ENCODE data around the gene PDE6A. TPM values are rescaled to one million over a fixed set of nuclear protein-coding genes. Genes with fewer than 3 reads are reported as not detected.

Gene PDE6A
- polyA plus RNA-seq, 3 donors: 0.01 TPM; not detected in 2

DNA sequence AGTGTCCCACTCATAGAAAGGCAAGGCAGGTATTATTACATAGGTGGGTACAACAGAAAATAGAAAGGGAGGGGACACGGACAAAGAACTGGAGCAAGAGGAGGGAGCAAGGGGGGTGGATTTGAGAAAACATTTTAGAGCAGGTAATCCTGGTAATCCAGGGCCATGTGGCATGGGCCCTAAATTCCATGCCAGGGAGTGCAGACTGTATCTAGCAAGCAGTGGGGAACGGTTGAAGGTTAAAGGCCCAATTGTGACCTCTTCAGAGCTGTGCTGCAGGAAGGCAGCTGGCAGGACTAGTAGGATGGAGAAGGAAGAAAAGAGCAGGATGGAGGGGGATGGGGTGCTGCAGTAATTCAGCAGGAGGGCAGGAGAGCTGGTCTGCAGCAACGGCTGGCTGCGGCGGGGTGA is 75.2 kb downstream of the PDE6A start:
- H3K9me3 ChIP-seq (replicated peaks in 1 of 2; ENCODE audit: control insufficient read depth in 1 of 2, insufficient read depth in 1 of 2, low read length in 2 of 2): no peaks in the 10 kb centered on the region
- H3K79me2 ChIP-seq (ENCODE audit: insufficient read depth, low read length): no peaks in the 10 kb centered on the region
- H3K27me3 ChIP-seq (ENCODE audit: control insufficient read depth in 2 of 2, insufficient read depth in 2 of 2, low read length in 2 of 2): no peaks in the 10 kb centered on the region
- DNase-seq: no peak
- intact Hi-C loops (cut with micrococcal nuclease): no loop called here
- H3K4me3 ChIP-seq (replicated peaks in 1 of 3; ENCODE audit: low read depth in 2 of 3, low read length in 3 of 3): no peak overlapping the region
- peaks cover 0 to 5% of the 10 kb centered on the region in 2 donors for H3K36me3 Mint-ChIP-seq
- H2AFZ ChIP-seq (ENCODE audit: insufficient read depth, low read depth, low read length, poor library complexity, severe bottlenecking): no peak overlapping the region
- no peak overlapping the region for H3K27ac ChIP-seq (ENCODE audit: low read depth in 1 of 2, low read length in 2 of 2)
- H3K4me1 ChIP-seq (ENCODE audit: control insufficient read depth in 1 of 2, insufficient read depth in 2 of 2, low read length in 2 of 2): peaks cover 3 to 6% of the 10 kb centered on the region in 2 donors
- H3K4me3 Mint-ChIP-seq: no peak overlapping the region
- TF ChIP-seq, protein P1, sequence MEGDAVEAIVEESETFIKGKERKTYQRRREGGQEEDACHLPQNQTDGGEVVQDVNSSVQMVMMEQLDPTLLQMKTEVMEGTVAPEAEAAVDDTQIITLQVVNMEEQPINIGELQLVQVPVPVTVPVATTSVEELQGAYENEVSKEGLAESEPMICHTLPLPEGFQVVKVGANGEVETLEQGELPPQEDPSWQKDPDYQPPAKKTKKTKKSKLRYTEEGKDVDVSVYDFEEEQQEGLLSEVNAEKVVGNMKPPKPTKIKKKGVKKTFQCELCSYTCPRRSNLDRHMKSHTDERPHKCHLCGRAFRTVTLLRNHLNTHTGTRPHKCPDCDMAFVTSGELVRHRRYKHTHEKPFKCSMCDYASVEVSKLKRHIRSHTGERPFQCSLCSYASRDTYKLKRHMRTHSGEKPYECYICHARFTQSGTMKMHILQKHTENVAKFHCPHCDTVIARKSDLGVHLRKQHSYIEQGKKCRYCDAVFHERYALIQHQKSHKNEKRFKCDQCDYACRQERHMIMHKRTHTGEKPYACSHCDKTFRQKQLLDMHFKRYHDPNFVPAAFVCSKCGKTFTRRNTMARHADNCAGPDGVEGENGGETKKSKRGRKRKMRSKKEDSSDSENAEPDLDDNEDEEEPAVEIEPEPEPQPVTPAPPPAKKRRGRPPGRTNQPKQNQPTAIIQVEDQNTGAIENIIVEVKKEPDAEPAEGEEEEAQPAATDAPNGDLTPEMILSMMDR (IDR thresholded peaks at IDR 0.05): no peak
- peaks cover 0 to 2% (median 1%) of the 10 kb centered on the region in 3 donors for H3K27me3 Mint-ChIP-seq (ENCODE audit: low read depth in 3 of 3)
- 84% methylated on average over 5 of the region's 5 CpGs for WGBS (ENCODE audit: insufficient coverage)
- H3K36me3 ChIP-seq (replicated peaks in 1 of 2; ENCODE audit: control insufficient read depth in 1 of 2, insufficient read depth in 2 of 2, low read length in 2 of 2): no peaks in the 10 kb centered on the region
- H4K20me1 ChIP-seq (ENCODE audit: insufficient read depth, low read length): no peaks in the 10 kb centered on the region
- no peaks in the 10 kb centered on the region for H3K9me3 Mint-ChIP-seq
- no peak overlapping the region for H3K4me2 ChIP-seq (replicated peaks; ENCODE audit: extremely low read depth, low read length, poor library complexity, severe bottlenecking)
- no peak overlapping the region for H3K27ac Mint-ChIP-seq
- H3K9ac ChIP-seq (ENCODE audit: insufficient read depth, low read length, poor library complexity, severe bottlenecking): no peak overlapping the region
- H3K4me1 Mint-ChIP-seq: peaks cover 9% of the 10 kb centered on the region

DNA sequence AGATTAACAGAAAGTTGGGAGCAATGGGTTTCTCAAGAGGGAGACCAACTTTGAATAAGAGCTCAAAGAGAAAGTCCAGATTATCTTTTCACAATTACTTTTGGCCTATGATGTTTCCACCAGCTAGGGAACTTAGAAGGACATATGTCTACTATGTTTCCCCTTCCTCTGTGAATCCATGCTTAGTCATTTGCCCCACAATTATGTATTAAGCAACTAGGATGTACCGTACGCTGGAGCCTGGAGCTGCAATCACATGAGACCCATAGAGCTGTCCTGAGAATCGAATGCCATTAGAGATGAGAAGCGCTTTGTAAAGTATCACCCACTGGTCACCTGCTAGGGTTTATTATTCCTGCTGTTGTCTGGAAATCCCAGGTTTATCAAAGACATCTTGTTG is 78.8 kb downstream of the PDE6A start:
- H3K9me3 Mint-ChIP-seq: no peaks in the 10 kb centered on the region
- Histone ChIP-seq H3K27ac (ENCODE audit: low read depth in 1 of 2, low read length in 2 of 2) (no peak overlapping the region), H3K36me3 (replicated peaks in 1 of 2; ENCODE audit: control insufficient read depth in 1 of 2, insufficient read depth in 2 of 2, low read length in 2 of 2) (no peaks in the 10 kb centered on the region), H3K4me2 (replicated peaks; ENCODE audit: extremely low read depth, low read length, poor library complexity, severe bottlenecking) (no peak overlapping the region), H2AFZ (ENCODE audit: insufficient read depth, low read depth, low read length, poor library complexity, severe bottlenecking) (no peak overlapping the region), H3K9me3 (replicated peaks in 1 of 2; ENCODE audit: control insufficient read depth in 1 of 2, insufficient read depth in 1 of 2, low read length in 2 of 2) (no peaks in the 10 kb centered on the region), H3K79me2 (ENCODE audit: insufficient read depth, low read length) (no peaks in the 10 kb centered on the region), H3K9ac (ENCODE audit: insufficient read depth, low read length, poor library complexity, severe bottlenecking) (no peak overlapping the region), H3K4me1 (ENCODE audit: control insufficient read depth in 1 of 2, insufficient read depth in 2 of 2, low read length in 2 of 2) (peaks cover 3 to 6% of the 10 kb centered on the region in 2 donors), H3K4me3 (replicated peaks in 1 of 3; ENCODE audit: low read depth in 2 of 3, low read length in 3 of 3) (no peak overlapping the region), H4K20me1 (ENCODE audit: insufficient read depth, low read length) (no peaks in the 10 kb centered on the region), H3K27me3 (ENCODE audit: control insufficient read depth in 2 of 2, insufficient read depth in 2 of 2, low read length in 2 of 2) (no peaks in the 10 kb centered on the region)
- DNase-seq: peak in 2 of 3 donors; percentile 5 to 30
- peak overlapping the region in 3 of 7 donors; percentile 15 to 43 (median 17) for H3K27ac Mint-ChIP-seq
- peaks cover 8 to 12% of the 10 kb centered on the region in 2 donors for H3K36me3 Mint-ChIP-seq
- TF ChIP-seq, protein P1 (IDR thresholded peaks at IDR 0.05): no peak
- peaks cover 12% of the 10 kb centered on the region for H3K4me1 Mint-ChIP-seq
- H3K4me3 Mint-ChIP-seq: no peak overlapping the region
- intact Hi-C loops (cut with micrococcal nuclease): no loop called here
- WGBS (ENCODE audit: insufficient coverage): 27% methylated on average over 4 of the region's 4 CpGs
- H3K27me3 Mint-ChIP-seq (ENCODE audit: low read depth in 3 of 3): peaks cover 0 to 2% (median 2%) of the 10 kb centered on the region in 3 donors

Measured in CD14-positive monocyte (primary cell).